CD4-positive, CD25-positive, alpha-beta regulatory T cell (primary cell): ENCODE results near the gene HEXB. TPM values are rescaled to one million over a fixed set of nuclear protein-coding genes. Genes with fewer than 3 reads are reported as not detected.
A peak's percentile ranks its signal among the peaks of the same experiment; 100 is the strongest.

ENCODE experiments used
- ATAC-seq, 2 donors: fragments of 150-1000 bp; cut with Tn5 transposase; one replicate each; pipeline ENCODE4 v1.10.0; 2021; ENCODE audit warnings: low read depth in 2 of 2, moderate number of reproducible peaks in 2 of 2, moderate library complexity in 1 of 2
- DNase-seq, 3 donors: peaks; one replicate each; pipeline versions ENCODE4 v3.0.0 to v3.0.0-alpha.2; 2012 to 2022; ENCODE audit warnings: mixed read lengths in 1 of 3
- H3K27ac ChIP-seq: one replicate; pipeline ENCODE4 v1.7.0; 2013; ENCODE audit warnings: mild to moderate bottlenecking, low read length; ENCODE audit not compliant: insufficient read depth, poor library complexity, severe bottlenecking
- H3K27me3 ChIP-seq: one replicate; pipeline ENCODE4 v1.7.0; 2013; ENCODE audit warnings: low read length; ENCODE audit not compliant: control insufficient read depth, insufficient read depth
- H3K36me3 ChIP-seq: one replicate; pipeline ENCODE4 v1.7.0; 2013; ENCODE audit warnings: mild to moderate bottlenecking, low read length, moderate library complexity; ENCODE audit not compliant: control insufficient read depth, insufficient read depth
- H3K4me1 ChIP-seq: 2 replicates; pipeline ENCODE4 v1.7.0; 2013; ENCODE audit warnings: mild to moderate bottlenecking, low read length; ENCODE audit not compliant: insufficient read depth, control insufficient read depth, poor library complexity, severe bottlenecking
- H3K4me3 ChIP-seq: one replicate; pipeline ENCODE4 v1.7.0; 2013; ENCODE audit warnings: low read depth, mild to moderate bottlenecking, low read length, moderate library complexity
- H3K9me3 ChIP-seq, 2 experiments: 1 replicate in 1 of 2; 2 replicates in 1 of 2; pipeline ENCODE4 v1.7.0; 2013; ENCODE audit warnings: low read length in 2 of 2, mild to moderate bottlenecking in 1 of 2, moderate library complexity in 1 of 2; ENCODE audit not compliant: control insufficient read depth in 2 of 2
- H3K27ac Mint-ChIP-seq, 3 donors: one replicate each; pipeline ENCODE4 v1.8.0; 2020 to 2022; ENCODE audit warnings: mild to moderate bottlenecking in 3 of 3, mixed read lengths in 3 of 3, moderate library complexity in 2 of 3
- H3K27me3 Mint-ChIP-seq: one replicate; pipeline ENCODE4 v1.8.0; 2022; ENCODE audit warnings: mild to moderate bottlenecking, mixed read lengths
- H3K36me3 Mint-ChIP-seq: one replicate; pipeline ENCODE4 v1.8.0; 2020; ENCODE audit warnings: mixed read lengths
- H3K4me1 Mint-ChIP-seq, 4 donors: one replicate each; pipeline ENCODE4 v1.8.0; 2020 to 2022; ENCODE audit warnings: mixed read lengths in 4 of 4, mild to moderate bottlenecking in 1 of 4
- H3K4me3 Mint-ChIP-seq, 4 donors: one replicate each; pipeline ENCODE4 v1.8.0; 2020 to 2022; ENCODE audit warnings: mild to moderate bottlenecking in 4 of 4, mixed read lengths in 4 of 4, moderate library complexity in 3 of 4
- H3K9me3 Mint-ChIP-seq, 7 donors: one replicate each; pipeline ENCODE4 v1.8.0; 2020 to 2022; ENCODE audit warnings: mixed read lengths in 7 of 7, mild to moderate bottlenecking in 3 of 7, moderate library complexity in 2 of 7
- polyA plus RNA-seq, 4 donors: library from polyadenylated mRNA; unstranded; fragments of 300-500 nt; fragmentation: Illumina TruSeq; gene quantifications; one replicate each; pipeline ENCODE4 v1.2.3, GENCODE V29; 2021
- total RNA-seq: library from RNA; stranded (reverse); gene quantifications from one replicate; pipeline ENCODE4 v1.2.3, GENCODE V29; 2022

HEXB gene
- total and polyA plus RNA-seq, 5 donors from 2014 or later, result 41.9 to 128 (median 114) TPM

GRCh38 chr5:74640954-74641734, 43.9 kb upstream of the HEXB start:
- ATAC-seq, result peak in 1 of 2 donors; percentile 10
- peak overlapping the region in 3 of 4 donors; percentile 88 to 90 (median 89) for H3K4me3 Mint-ChIP-seq
- peaks cover 82% of the 10 kb centered on the region for H3K27me3 Mint-ChIP-seq
- H3K27ac Mint-ChIP-seq, result no peak overlapping the region
- H3K36me3 Mint-ChIP-seq, result no peaks in the 10 kb centered on the region
- Histone ChIP-seq H3K4me3 (no peak overlapping the region), H3K9me3 (no peaks in the 10 kb centered on the region), H3K4me1 (peaks cover 27% of the 10 kb centered on the region), H3K27me3 (peaks cover 39% of the 10 kb centered on the region), H3K36me3 (no peaks in the 10 kb centered on the region), H3K27ac (no peak overlapping the region)
- no peaks in the 10 kb centered on the region for H3K9me3 Mint-ChIP-seq
- peak in 1 of 3 donors; percentile 28 for DNase-seq
- H3K4me1 Mint-ChIP-seq, result peaks cover 7 to 28% (median 18%) of the 10 kb centered on the region in 4 donors

GRCh38 chr5:74641735-74642542, 43.1 kb upstream of the HEXB start:
- no peak overlapping the region for H3K27ac ChIP-seq
- H3K36me3 Mint-ChIP-seq, result no peaks in the 10 kb centered on the region

GRCh38 chr5:74642543-74642863, 42.5 kb upstream of the HEXB start:
- peaks cover 27% of the 10 kb centered on the region for H3K4me1 ChIP-seq
- ATAC-seq, result no peak

More at GRCh38 chr5:74641735-74642542, 43.1 kb upstream of the HEXB start:
- H3K9me3 ChIP-seq, result no peaks in the 10 kb centered on the region
- Mint-ChIP-seq H3K27ac (no peak overlapping the region), H3K27me3 (peaks cover 87% of the 10 kb centered on the region), H3K4me1 (peaks cover 7 to 28% (median 18%) of the 10 kb centered on the region in 4 donors), H3K9me3 (no peaks in the 10 kb centered on the region), H3K4me3 (peak overlapping the region; percentile 15 to 90 (median 88))
- H3K4me1 ChIP-seq, result peaks cover 27% of the 10 kb centered on the region
- H3K27me3 ChIP-seq, result peaks cover 40% of the 10 kb centered on the region
- no peak overlapping the region for H3K4me3 ChIP-seq
- DNase-seq, result peak in 2 of 3 donors; percentile 13 to 19
- H3K36me3 ChIP-seq, result no peaks in the 10 kb centered on the region
- no peak for ATAC-seq

GRCh38 chr5:74643111-74643562, 41.9 kb upstream of the HEXB start:
- Mint-ChIP-seq H3K4me1 (peaks cover 7 to 28% (median 18%) of the 10 kb centered on the region in 4 donors), H3K4me3 (no peak overlapping the region), H3K27ac (no peak overlapping the region), H3K9me3 (no peaks in the 10 kb centered on the region), H3K27me3 (peaks cover 83% of the 10 kb centered on the region), H3K36me3 (no peaks in the 10 kb centered on the region)
- ATAC-seq (no peak), DNase-seq (no peak)
- Histone ChIP-seq H3K36me3 (no peaks in the 10 kb centered on the region), H3K4me3 (no peak overlapping the region), H3K27ac (no peak overlapping the region), H3K4me1 (peaks cover 27% of the 10 kb centered on the region), H3K27me3 (peaks cover 31% of the 10 kb centered on the region), H3K9me3 (no peaks in the 10 kb centered on the region)

More at GRCh38 chr5:74642543-74642863, 42.5 kb upstream of the HEXB start:
- H3K4me3 ChIP-seq, result no peak overlapping the region
- no peaks in the 10 kb centered on the region for H3K9me3 Mint-ChIP-seq
- peaks cover 35% of the 10 kb centered on the region for H3K27me3 ChIP-seq
- H3K36me3 Mint-ChIP-seq, result no peaks in the 10 kb centered on the region
- peak overlapping the region in 3 of 4 donors; percentile 15 to 89 (median 88) for H3K4me3 Mint-ChIP-seq
- no peaks in the 10 kb centered on the region for H3K36me3 ChIP-seq
- peaks cover 7 to 28% (median 18%) of the 10 kb centered on the region in 4 donors for H3K4me1 Mint-ChIP-seq
- no peak overlapping the region for H3K27ac Mint-ChIP-seq
- H3K27ac ChIP-seq, result no peak overlapping the region
- no peak for DNase-seq
- H3K9me3 ChIP-seq, result no peaks in the 10 kb centered on the region
- H3K27me3 Mint-ChIP-seq, result peaks cover 85% of the 10 kb centered on the region

GRCh38 chr5:74647096-74647495, 37.9 kb upstream of the HEXB start:
- Mint-ChIP-seq H3K27me3 (peaks cover 68% of the 10 kb centered on the region), H3K9me3 (no peaks in the 10 kb centered on the region), H3K4me3 (no peak overlapping the region), H3K27ac (no peak overlapping the region), H3K36me3 (no peaks in the 10 kb centered on the region), H3K4me1 (peaks cover 0 to 5% (median under 1%) of the 10 kb centered on the region in 4 donors)
- H3K4me3 ChIP-seq, result no peak overlapping the region
- H3K27me3 ChIP-seq, result peaks cover 15% of the 10 kb centered on the region
- no peak overlapping the region for H3K27ac ChIP-seq
- ATAC-seq, result no peak
- no peak for DNase-seq
- H3K9me3 ChIP-seq, result no peaks in the 10 kb centered on the region
- peaks cover under 1% of the 10 kb centered on the region for H3K4me1 ChIP-seq
- H3K36me3 ChIP-seq, result no peaks in the 10 kb centered on the region

- Histone ChIP-seq H3K4me3 (no peak overlapping the region), H3K4me1 (no peaks in the 10 kb centered on the region), H3K27ac (no peak overlapping the region), H3K9me3 (no peaks in the 10 kb centered on the region), H3K27me3 (peaks cover 13% of the 10 kb centered on the region), H3K36me3 (no peaks in the 10 kb centered on the region)
- no peak overlapping the region for H3K4me3 Mint-ChIP-seq
- DNase-seq (peak in 2 of 3 donors; percentile 58 to 62), ATAC-seq (peak; percentile 57 to 74)
- no peak overlapping the region for H3K27ac Mint-ChIP-seq
- H3K9me3 Mint-ChIP-seq, result no peaks in the 10 kb centered on the region
- H3K27me3 Mint-ChIP-seq, result peaks cover 53% of the 10 kb centered on the region
- no peaks in the 10 kb centered on the region for H3K36me3 Mint-ChIP-seq
- H3K4me1 Mint-ChIP-seq, result no peaks in the 10 kb centered on the region
These were observed 36.2 kb upstream of the HEXB start for GRCh38 chr5:74648835-74649293.

- H3K27ac ChIP-seq, result no peak overlapping the region
- Mint-ChIP-seq H3K27me3 (peaks cover 46% of the 10 kb centered on the region), H3K27ac (no peak overlapping the region), H3K4me1 (no peaks in the 10 kb centered on the region), H3K4me3 (no peak overlapping the region), H3K36me3 (no peaks in the 10 kb centered on the region), H3K9me3 (no peaks in the 10 kb centered on the region)
- peaks cover 9% of the 10 kb centered on the region for H3K27me3 ChIP-seq
- no peaks in the 10 kb centered on the region for H3K36me3 ChIP-seq
- H3K9me3 ChIP-seq, result no peaks in the 10 kb centered on the region
- H3K4me1 ChIP-seq, result no peaks in the 10 kb centered on the region
- H3K4me3 ChIP-seq, result no peak overlapping the region
- no peak for ATAC-seq
- DNase-seq, result no peak
These were observed 35.5 kb upstream of the HEXB start for GRCh38 chr5:74649421-74649973.
